Astrocyte (in vitro differentiated cells and primary cell): ENCODE measurements around the gene WNT11.

Experiments
- EZH2 ChIP-seq: IDR thresholded peaks from 2 replicates; pipeline ENCODE4 v1.6.1; 2012; ENCODE audit warnings: mild to moderate bottlenecking, low read length, inconsistent platforms; ENCODE audit not compliant: insufficient read depth
- TF ChIP-seq, protein P1 (sequence below): IDR thresholded peaks from 2 replicates; pipeline ENCODE4 v1.5.1; 2011; ENCODE audit warnings: low read depth, mild to moderate bottlenecking, inconsistent platforms, low read length, moderate library complexity; ENCODE audit not compliant: insufficient read depth

GRCh38 chr11:76147106-76147740 is 59.1 kb downstream of the WNT11 start:
- TF ChIP-seq, protein P1, sequence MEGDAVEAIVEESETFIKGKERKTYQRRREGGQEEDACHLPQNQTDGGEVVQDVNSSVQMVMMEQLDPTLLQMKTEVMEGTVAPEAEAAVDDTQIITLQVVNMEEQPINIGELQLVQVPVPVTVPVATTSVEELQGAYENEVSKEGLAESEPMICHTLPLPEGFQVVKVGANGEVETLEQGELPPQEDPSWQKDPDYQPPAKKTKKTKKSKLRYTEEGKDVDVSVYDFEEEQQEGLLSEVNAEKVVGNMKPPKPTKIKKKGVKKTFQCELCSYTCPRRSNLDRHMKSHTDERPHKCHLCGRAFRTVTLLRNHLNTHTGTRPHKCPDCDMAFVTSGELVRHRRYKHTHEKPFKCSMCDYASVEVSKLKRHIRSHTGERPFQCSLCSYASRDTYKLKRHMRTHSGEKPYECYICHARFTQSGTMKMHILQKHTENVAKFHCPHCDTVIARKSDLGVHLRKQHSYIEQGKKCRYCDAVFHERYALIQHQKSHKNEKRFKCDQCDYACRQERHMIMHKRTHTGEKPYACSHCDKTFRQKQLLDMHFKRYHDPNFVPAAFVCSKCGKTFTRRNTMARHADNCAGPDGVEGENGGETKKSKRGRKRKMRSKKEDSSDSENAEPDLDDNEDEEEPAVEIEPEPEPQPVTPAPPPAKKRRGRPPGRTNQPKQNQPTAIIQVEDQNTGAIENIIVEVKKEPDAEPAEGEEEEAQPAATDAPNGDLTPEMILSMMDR, result no peak
- no peak for TF ChIP-seq EZH2
